NT2/D1 (cell line): ENCODE results near the gene SRRM4.

Experiments
- YY1 ChIP-seq: IDR thresholded peaks from 2 replicates; pipeline ENCODE4 v1.6.1; 2011; ENCODE audit not compliant: insufficient read length, insufficient read depth
- ZNF274 ChIP-seq: IDR thresholded peaks from 2 replicates; pipeline ENCODE4 v1.6.1; 2011; ENCODE audit warnings: mild to moderate bottlenecking, low read depth, low read length

DNA sequence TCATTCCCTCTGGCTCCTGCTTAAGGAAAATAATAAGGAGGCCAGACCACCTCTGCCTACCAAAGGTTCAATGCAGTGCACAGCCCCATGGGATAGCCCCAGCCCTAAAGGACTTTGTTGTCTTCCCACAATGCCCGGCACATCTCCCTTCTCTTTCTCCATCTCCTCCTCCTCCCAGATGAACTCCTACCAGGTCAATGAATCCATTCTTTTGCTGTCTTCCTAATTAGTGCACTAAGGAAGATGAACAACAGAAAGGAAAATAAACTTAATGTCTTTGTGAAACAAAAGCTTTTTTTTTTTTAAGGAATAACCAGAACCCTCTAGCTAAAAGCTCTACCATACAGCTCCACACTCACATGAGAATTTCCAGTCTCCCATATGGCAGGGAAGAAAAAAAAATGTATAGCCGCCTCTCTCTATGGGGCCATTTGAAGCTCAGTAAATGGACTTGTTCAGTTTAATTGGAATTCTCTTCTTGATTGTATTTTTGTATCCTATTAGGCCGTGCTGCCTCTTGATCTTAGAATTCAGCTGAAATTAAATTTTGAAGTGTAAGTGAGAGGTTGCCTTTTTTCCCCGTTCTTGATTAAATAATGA is 155.6 kb downstream of the SRRM4 start:
- TF ChIP-seq ZNF274 (no peak), YY1 (no peak)
